Measurements from ENCODE around the gene VRK3.
"Not testable (repeated sequence)": the region's sequence is repeated elsewhere in the genome, so short reads cannot be mapped to it uniquely, and the experiment has no call there.

VRK3 gene

DNA sequence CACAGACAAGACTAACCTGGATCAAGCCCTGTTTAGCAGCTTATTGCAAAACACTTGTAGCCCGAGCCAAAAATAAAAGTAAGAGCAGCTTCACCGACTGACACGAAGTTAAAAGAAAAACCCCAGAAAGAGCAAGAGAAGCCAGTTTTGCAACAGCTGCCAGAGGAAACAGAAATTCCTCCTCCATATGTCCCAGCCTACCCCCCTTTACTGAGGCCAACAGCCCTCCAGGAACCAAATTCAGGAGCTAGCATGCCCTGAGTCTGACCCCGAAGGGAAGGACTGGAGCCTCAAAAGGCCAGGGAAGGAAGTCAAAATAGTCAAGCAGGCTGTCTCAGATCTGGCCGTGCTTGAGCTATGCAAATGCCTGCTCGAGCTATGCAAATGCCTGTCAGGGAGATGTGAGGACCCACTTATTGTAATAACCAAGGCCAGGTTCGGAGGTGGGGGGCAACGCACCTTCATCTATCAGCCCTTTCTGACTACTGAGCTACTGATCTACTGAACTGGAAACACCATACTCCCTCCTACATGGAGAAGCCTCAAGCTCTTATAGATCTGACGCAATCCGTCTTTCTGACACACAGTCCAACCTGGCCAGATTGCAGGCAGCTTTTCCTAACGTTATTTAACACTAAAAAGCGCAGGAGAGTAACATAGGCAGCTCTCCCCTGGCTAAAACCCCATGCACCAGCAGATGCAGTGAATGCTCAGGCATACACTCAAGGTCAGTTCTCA, 70.9 kb downstream of the VRK3 start:
- DNase-seq: peak; percentile 22

DNA sequence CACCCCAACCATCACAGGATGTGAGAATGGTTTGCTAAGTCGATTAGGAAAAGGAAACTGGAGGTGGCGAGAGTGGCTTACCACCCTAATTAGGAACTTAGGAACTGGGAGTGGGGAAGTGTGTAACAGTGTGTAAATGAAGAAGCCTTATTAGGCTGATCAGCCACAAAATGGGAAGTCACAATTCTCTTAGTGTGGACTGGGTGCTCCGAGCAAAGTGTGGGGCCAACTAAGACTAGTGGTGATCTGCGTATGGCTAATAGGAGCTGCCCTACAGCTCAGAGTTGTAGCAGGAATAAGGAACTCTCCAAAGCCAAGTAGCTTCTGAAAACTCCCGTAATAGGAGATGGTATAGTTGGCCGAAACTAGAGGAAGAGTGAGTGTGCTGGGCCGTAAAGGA, 71.8 kb downstream of the VRK3 start:
- peak; percentile 25 for DNase-seq

DNA sequence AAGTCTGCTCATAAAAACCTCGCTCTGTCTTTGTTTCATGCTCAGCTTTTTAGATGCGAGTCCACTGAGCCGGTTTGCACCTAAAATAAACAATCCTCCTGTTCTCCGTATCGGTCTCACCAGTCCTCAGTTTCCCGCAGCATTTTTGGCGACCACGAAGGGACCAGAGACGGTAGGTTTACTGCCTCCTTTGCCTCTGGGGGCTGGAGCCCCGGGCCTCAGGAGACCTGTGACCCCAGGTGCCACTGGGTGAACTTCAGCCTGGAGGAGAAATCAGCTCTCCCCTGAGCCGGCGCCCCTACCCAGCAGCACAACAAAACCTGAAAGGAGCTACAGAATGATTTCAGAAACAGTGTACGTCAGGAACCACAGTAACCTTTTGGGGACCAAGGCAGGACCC, 72.3 kb downstream of the VRK3 start:
- no peak for DNase-seq

DNA sequence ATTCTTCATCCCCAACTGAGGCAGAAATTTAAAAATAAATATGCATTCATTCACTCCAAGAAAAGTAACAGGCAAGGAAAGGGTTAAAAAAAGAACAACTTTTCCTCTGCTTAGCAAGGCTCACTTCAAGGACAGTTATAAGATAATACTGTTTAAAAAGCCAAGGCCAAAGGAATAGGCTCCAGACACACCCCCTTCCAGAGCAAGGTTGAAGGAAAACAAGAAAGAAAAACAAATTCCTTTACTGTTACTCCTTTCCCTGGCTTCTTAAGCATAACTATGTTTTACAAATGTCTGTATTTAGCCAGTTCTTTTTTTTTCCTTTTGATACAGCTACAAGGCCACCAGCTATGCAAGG, 72.7 kb downstream of the VRK3 start:
- DNase-seq: no peak

DNA sequence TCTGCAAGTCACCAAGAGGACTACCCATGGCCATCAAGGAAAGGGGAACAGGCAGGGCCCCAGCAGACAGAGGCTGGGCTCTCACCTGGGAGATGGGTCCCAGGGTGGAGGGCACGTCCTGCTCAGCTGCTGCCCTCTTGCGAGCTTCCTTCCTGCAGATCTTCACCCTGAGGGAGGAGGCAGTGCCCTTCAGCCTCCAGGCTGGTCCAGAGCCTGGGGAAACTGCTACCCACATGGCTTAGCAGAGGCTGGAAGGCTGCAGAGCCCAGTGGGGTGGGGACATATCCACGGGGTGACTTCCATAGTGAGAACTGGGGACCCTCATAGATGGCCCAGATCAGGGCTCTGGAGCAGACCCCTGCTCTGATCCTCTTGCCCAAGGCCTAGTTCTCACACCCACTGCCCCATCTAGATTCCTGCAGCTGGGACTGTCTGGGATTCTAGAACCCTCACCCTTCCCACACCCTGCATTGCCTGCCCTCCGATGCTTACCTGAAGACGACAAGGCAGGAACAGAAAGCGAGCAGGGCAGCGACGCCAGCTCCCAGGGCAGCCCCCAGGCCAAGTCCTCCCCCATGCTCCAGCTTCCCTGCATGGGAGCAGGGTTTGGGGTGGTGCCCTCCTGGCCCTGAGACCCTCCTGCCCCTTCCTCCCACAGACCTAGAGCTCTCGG, 73.2 kb downstream of the VRK3 start:
- DNase-seq: no peak

DNA sequence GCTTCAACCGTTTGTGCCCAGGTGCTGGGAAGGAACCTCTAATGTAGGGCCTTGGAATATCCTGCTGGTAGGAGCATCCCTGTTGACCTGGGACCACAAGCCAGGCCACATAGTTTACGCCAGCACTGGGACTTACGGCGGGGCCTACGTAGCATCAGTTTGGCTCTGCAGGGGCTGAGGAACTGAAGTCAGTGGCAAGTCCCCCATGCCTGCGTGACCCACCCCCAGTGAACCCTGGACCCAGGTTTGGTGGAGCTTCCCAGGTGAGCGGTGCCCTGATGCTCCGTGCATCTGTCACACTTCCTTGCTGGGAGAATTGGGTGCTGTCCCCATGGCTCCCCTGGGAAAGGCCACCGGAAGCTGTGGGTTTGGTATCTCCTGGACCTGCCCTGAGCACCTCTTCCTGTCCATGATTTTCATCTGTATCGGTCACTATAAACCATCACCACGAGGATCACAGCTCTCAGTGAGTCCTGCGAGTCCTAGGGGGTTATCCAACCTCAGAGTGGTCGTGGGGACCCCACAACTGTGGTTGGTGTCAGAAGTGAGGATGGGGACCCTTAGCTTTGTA, 74.1 kb downstream of the VRK3 start:
- no peak for DNase-seq

DNA sequence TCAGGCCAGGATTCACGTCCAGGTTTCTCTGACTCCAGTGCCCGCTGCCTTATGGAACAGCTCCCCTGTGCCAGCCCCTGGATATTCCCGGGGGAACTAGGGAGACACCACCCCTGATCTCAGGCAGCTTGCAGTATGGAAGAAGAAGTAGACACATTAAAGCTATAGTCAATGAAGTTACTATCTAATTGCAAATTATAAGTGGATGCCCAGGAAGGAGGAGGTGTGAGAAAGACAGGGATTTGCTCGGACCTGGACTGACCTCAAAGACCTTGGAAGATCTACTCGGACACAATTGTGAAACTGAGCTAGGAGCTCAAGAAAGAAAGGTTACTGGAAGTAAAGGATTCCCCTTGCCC, 74.6 kb downstream of the VRK3 start:
- no peak for DNase-seq

DNA sequence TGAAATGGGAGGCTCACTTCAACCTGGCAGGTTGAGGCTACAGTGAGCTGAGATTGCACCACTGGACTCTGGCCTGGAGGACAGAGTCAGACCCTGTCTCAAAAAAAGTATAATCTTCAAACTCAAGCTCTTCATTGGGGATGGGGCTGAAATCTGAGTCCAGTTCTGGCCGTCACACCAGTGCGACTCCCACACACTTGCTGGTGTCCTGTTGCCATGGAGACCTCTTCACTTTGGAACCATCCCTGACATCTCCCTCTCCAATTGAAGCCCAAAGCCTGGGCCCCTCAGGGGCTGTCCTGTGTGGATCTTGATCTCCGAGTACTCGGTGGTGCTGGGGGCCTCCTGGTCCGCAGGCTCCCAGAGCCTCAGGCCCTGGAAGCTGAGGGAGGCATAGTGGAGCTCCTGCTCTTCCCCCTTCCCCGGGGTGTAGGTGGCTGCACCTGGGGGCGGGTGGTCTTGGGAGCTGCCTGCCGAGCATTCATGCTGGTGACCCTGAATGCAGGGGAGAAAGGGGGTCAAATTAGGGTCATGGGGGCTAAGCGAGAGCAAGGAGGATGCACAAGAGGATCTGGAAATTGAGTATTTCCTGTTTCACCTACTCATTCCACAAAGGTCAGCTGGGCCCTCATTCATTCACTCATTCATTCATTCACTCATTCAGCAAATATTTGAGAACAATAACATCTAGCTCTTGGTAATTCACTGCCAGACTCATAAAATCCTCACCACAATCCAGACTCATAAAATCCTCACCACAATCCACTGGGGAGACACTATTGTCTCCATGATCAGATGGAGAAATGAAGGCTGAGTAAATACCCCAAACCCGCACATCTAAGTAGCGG, 75.2 kb downstream of the VRK3 start:
- no peak for DNase-seq

DNA sequence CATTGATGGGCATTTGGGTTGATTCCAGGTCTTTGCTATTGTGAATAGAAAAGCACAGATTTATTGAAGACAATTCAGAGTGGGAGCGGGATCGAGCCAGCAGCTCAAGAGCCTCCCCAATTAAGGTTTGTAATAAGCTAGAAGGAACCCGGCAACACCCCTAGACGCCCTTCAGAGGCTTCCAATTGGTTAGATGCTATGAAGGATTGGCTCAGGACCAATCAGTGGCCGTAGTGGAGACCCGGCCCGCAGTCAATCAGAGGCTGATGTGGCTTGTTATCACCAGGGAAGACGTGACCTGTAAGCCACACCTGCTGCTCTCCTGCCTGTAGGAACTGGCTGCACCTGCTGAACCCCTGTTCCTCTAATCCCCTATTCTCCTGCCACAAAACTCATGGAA, 78.8 kb downstream of the VRK3 start:
- DNase-seq: no peak

DNA sequence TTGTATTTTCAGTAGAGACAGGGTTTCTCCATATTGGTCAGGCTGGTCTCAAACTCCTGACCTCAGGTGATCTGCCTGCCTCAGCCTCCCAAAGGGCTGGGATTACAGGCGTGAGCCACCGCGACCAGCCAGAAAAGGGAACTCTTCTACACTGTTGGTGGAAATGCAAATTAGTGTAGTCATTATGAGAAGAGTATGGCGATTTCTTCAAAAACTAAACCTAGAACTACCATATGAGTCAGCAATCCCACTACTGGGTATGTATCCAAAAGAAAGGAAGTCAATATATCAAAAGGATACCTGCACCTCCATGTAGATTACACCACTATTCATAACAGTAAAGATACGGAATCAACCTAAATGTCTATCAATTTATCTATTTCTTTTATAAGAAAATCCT, 80.6 kb downstream of the VRK3 start:
- DNase-seq: not testable (repeated sequence)

DNA sequence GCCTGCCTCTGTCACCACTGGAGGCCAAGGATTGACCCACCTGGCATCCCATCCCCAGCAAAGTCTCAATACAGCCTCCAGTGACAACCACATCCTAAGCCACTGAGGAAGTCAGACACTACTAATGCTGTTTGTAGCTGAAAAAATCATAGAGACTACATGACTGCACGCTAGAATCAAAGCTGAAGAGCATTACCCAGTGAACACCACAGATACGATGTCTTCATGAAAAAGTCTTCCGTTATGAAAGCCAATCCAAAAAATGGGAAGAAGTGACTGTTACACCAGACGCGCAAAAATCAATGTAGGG, 84.7 kb downstream of the VRK3 start:
- no peak for DNase-seq

DNA sequence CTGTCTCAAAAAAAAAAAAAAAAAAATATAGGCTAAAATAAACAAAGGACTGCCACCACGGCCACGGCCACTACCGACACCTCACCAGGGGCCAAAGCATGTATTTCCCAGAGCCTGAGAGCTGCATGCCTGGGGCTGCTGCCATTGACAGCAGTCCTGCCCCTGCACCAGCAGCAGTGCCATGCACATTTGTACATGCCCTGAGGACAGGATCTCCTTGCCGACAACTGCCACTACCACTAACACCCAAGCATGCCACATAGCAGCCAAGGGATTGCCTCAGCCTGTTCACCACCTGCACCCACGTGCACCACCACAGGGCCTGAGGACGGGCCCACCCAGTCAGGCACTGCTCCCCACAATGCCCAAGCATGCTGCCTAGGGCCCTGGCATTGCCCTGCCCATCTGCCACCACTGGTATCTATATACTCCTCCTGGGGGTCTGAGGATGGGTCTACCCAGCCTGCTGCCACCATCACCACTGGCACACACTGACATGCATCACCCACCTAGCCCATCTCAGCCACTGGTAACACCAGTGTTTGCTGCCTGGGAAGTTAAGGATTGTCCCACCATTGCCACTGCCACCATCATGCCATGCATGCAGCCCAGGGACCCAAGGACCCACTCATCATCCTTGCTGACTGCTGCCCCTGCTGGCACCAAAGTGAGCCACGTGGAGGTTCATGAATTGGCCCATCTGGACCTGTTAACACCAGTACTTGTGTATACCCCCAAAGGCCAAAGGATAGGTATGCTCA, 85.3 kb downstream of the VRK3 start:
- DNase-seq: no peak

DNA sequence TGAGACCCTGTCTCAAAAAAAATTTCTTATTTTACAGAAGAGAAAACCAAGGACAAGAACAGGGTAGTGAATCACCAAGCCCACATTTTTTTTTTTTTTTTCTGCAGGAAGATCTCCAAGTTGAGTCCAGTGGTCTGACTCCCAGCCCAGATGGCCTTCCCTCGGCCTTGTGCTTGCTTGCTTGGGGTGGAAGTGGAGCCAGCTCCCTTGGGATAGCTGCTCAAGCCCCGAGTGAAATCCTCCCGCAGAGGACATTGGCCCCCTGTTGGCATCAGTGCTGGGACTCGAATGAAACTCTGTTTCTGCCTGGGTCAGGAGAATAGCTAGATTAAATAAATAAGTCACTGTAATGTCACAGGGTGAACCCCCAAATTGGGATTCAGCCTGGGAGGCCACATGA, 86.5 kb downstream of the VRK3 start:
- DNase-seq: no peak

DNA sequence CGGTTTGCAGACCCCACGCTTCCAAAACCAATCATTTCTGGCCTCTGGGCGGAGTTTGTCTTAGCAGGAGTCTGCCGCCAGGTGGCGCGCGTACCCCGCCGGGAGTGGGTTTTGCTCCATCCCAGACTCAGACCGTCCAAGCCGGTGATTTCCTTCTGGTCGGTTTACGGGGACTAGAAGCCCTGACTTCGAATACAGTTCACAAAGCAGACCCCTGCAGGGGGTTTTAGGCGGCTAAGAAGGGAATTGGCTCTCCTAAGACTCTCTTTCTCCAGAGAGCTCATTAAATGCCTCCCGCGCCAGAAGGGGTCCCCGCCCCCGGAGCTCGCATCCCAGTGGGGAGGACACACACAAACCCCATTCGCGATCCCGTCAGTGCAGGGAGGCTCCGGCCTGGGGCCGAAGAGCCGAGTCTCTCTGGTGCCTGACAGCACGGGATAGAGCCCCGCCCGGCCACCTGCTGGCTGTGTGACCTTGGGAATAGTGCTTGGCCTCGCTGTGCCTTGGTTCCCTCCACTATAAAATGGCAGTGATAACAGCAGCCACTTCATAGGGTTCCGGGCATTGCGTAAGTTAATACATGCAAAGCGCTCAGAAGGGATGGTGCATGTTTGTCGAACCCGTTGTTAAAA, 87.3 kb downstream of the VRK3 start:
- DNase-seq: no peak

DNA sequence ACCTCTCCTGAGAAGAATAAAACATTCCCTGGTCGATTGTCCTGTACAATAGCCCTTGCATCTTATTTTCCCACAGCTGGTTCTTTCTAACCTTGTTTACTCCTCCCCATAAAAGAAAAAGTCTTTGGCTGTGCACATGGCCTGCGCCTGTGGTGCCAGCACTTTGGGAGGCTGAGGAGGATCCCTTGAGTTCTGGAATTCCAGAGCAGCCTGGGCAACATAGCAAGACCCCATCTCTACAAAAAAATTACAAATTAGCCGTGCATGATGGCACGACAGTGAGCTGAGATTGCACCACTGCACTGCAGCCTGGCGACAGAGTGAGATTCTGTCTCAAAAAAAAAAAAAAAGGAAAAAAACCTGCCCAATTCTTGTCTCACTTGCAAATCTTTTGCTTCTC, 88.6 kb downstream of the VRK3 start:
- DNase-seq: no peak

DNA sequence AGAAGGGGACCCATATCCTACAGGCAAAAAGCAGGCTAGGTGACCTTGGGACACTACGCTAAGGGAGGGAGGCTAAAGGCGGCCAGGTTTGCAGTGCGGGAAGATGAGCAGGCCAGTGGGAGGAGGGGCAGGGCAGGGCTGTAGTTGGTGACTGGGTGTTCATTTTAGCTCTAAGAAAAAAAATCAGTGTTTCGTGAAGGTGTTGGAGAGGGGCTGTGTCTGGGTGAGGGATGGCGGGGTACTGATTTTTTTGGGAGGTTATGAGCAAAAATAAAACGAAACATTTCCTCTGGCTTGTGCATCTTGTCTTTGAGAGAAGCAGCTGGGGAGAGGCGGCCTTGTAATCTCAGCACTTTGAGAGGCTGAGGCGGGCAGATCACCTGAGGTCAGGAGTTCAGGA, 91.5 kb downstream of the VRK3 start:
- no peak for DNase-seq

DNA sequence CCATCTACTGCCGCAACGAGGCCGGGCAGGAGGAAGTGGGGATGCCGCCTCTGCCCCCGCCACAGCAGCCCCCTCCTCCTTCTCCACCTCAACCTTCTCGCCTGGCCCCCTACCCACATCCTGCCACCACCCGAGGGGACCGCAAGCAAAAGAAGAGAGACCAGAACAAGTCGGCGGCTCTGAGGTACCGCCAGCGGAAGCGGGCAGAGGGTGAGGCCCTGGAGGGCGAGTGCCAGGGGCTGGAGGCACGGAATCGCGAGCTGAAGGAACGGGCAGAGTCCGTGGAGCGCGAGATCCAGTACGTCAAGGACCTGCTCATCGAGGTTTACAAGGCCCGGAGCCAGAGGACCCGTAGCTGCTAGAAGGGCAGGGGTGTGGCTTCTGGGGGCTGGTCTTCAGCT, 92.4 kb downstream of the VRK3 start:
- DNase-seq: no peak

DNA sequence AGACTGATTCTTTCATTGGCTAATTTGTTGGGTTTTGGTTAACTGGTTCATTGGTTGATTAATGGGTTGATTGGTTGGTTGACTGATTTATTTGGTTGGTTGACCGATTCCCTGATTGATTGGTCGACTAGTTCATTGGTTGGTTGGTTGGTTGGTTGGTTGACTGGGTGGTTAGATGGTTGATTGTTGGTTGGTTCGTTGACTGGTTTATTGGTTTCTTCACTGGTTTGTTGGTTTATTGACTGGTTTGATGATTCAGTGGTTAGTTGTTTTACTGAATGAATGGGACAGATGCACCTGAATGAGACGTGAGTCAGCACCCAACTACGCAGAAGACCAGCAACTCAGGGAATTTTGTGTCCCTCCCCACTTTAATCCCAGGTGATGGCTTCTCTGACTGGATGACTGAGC, 93.1 kb downstream of the VRK3 start:
- no peak for DNase-seq

DNA sequence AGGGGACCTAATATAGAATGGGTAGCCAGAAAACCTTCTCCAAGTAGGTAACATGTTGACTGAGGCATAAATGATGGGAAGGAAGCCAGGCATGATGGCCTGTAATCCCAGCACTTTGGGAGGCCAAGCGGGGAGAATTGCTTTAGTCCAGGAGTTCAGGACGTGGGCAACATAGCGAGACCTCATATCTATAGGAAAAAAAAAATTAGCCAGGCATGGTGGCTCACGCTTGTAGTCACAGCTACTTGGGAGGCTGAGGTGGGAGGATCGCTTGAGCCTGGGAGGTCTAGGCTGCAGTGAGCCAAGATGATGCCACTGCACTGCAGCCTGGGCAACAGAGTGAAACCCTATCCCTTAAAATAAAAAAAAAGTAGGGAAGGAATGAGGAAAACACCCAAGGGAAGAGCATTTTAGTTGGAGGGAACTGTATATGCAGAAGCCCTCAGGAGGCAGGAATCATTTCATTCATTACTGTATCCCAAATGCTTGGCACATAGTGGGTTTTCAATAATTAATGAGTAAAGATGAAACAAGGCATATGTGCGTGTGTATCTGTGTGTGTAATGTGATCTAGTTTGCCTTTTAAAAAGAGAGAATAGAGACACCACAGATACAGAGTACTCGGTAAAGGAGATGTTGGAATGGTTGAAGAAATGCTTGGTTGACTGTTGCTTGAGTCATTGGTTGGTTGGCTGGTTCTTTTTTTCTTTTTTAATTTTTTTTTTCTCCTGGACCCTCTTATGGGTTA, 93.7 kb downstream of the VRK3 start:
- no peak for DNase-seq

DNA sequence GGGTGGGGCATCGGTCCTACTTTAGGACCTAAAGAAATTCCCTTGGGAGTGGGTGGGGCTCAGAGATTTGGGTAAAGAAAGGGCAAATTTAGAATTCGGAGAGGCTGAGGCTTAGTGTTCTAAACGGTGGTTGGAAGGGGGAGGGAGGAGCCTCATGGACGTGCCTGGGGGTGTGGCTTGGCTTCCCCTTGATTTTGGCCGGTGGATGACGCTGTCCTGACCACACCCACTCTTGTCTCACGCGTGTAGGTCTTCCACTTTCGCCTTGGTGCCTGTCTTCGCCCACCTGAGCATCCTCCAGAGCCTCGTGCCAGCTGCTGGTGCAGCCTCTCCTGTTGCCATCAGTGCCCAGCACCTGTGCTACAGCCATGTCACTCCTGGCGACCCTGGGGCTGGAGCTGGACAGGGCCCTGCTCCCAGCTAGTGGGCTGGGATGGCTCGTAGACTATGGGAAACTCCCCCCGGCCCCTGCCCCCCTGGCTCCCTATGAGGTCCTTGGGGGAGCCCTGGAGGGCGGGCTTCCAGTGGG, 94.6 kb downstream of the VRK3 start:
- DNase-seq: no peak

DNA sequence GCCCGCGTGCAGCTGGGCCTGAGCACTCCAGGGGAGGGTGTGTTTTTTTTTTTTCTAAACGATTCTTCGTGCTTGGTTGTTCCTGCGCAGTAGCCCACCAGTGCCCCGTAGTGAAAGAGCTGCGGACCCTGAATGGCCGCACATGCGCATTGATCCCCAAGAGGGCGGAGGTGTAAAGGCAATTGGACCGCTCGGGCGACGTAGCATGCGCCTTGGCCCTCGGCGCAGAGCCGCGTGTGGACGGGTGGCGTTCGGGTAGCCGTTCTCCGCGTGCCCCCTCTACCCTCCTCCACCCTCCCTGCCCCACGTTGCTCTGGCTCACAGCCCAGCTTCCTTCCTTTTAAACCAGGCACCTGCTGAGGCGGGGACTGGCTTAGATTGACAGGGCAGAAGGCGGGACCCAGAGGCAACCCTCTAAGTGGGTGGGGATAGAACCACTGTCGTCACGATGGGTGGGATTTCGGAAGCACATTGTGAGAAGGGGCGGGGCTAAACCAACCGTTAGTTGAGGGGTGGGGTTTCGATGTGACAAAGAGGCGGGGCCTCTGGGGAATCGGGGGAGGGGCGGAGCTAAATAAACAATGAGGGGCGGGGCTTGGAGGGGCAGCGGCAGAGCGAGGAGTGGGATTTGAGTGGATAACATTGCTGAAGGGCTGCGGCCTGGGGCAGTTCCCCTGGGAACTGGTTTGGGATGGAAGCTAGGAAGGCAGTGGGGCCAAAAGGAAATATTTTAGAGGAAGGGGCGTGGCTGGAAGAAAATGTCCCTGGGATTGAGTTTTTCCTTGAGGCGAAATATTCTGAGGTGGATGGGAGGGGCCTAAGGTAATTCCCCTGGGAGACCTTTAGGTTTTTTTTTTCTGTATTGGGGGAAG, 95.3 kb downstream of the VRK3 start:
- peak; percentile 91 for DNase-seq
